ENCODE data around the gene GMDS. TPM values are rescaled to one million over a fixed set of nuclear protein-coding genes. Genes with fewer than 3 reads are reported as not detected.

The GMDS gene
- polyA plus RNA-seq, 1 donor (not counting 4 experiments of a cell fraction or from before 2014, with no cell fraction given): 22.1 TPM

GRCh38 chr6:2055911-2056310 is 189.5 kb downstream of the GMDS start:
- Histone ChIP-seq H3K9ac (ENCODE audit: control insufficient read depth, extremely low read depth, insufficient read depth, low read length) (no peak overlapping the region), H3K4me3 (ENCODE audit: control insufficient read depth in 2 of 3, extremely low read depth in 1 of 3, insufficient read depth in 2 of 3, low read depth in 1 of 3, low read length in 3 of 3) (no peak overlapping the region), H4K20me1 (ENCODE audit: control insufficient read depth, extremely low read depth, insufficient read depth, low read length) (no peaks in the 10 kb centered on the region), H3K9me1 (ENCODE audit: control insufficient read depth, extremely low read depth, insufficient read depth, low read length) (no peaks in the 10 kb centered on the region), H3K9me3 (ENCODE audit: control insufficient read depth, low read depth, low read length) (no peaks in the 10 kb centered on the region), H3K27ac (ENCODE audit: control insufficient read depth, insufficient read depth, low read length) (no peak overlapping the region), H3K27me3 (ENCODE audit: control insufficient read depth, extremely low read depth, insufficient read depth, low read length) (no peaks in the 10 kb centered on the region), H3K36me3 (ENCODE audit: control insufficient read depth in 2 of 2, extremely low read depth in 1 of 2, insufficient read depth in 2 of 2, low read length in 2 of 2) (no peaks in the 10 kb centered on the region), H3K79me2 (ENCODE audit: control insufficient read depth, insufficient read depth, low read length) (no peaks in the 10 kb centered on the region), H2AFZ (ENCODE audit: control insufficient read depth, low read length) (no peak overlapping the region), H3K4me2 (ENCODE audit: control insufficient read depth, extremely low read depth, insufficient read depth, low read depth, low read length) (no peak overlapping the region), H3K4me1 (ENCODE audit: control insufficient read depth, extremely low read depth, insufficient read depth, low read length) (no peaks in the 10 kb centered on the region)
- TF ChIP-seq EZH2 (IDR thresholded peaks at IDR 0.05; ENCODE audit: low read length) (no peak), CTCF (optimal IDR thresholded peaks at IDR 0.05 in 1 of 3, IDR thresholded peaks at IDR 0.05 in 1 of 3, conservative IDR thresholded peaks at IDR 0.05 in 1 of 3; ENCODE audit: extremely low read depth in 1 of 3, insufficient read depth in 2 of 3, low read length in 3 of 3) (no peak)
- dilution Hi-C loops (cut with MboI; ENCODE audit: extremely low pct_ligation_motif_present, low sequenced_read_pairs): no loop called here
- FAIRE-seq (no peak), DNase-seq (ENCODE audit: low read depth, low spot score) (no peak)

- DNase-seq (ENCODE audit: low read depth, low spot score): no peak
- dilution Hi-C loops (cut with MboI; ENCODE audit: extremely low pct_ligation_motif_present, low sequenced_read_pairs): no loop called here
- Histone ChIP-seq H2AFZ (ENCODE audit: control insufficient read depth, low read length) (no peak overlapping the region), H3K4me1 (ENCODE audit: control insufficient read depth, extremely low read depth, insufficient read depth, low read length) (no peaks in the 10 kb centered on the region), H3K27me3 (ENCODE audit: control insufficient read depth, extremely low read depth, insufficient read depth, low read length) (no peaks in the 10 kb centered on the region), H3K9me1 (ENCODE audit: control insufficient read depth, extremely low read depth, insufficient read depth, low read length) (no peaks in the 10 kb centered on the region), H3K4me2 (ENCODE audit: control insufficient read depth, extremely low read depth, insufficient read depth, low read depth, low read length) (no peak overlapping the region), H4K20me1 (ENCODE audit: control insufficient read depth, extremely low read depth, insufficient read depth, low read length) (no peaks in the 10 kb centered on the region), H3K9me3 (ENCODE audit: control insufficient read depth, low read depth, low read length) (no peaks in the 10 kb centered on the region), H3K9ac (ENCODE audit: control insufficient read depth, extremely low read depth, insufficient read depth, low read length) (no peak overlapping the region), H3K4me3 (ENCODE audit: control insufficient read depth in 2 of 3, extremely low read depth in 1 of 3, insufficient read depth in 2 of 3, low read depth in 1 of 3, low read length in 3 of 3) (no peak overlapping the region), H3K79me2 (ENCODE audit: control insufficient read depth, insufficient read depth, low read length) (no peaks in the 10 kb centered on the region), H3K27ac (ENCODE audit: control insufficient read depth, insufficient read depth, low read length) (no peak overlapping the region), H3K36me3 (ENCODE audit: control insufficient read depth in 2 of 2, extremely low read depth in 1 of 2, insufficient read depth in 2 of 2, low read length in 2 of 2) (no peaks in the 10 kb centered on the region)
- no peak for FAIRE-seq
- TF ChIP-seq CTCF (optimal IDR thresholded peaks at IDR 0.05 in 1 of 3, IDR thresholded peaks at IDR 0.05 in 1 of 3, conservative IDR thresholded peaks at IDR 0.05 in 1 of 3; ENCODE audit: extremely low read depth in 1 of 3, insufficient read depth in 2 of 3, low read length in 3 of 3) (no peak), EZH2 (IDR thresholded peaks at IDR 0.05; ENCODE audit: low read length) (no peak)
Measured at GRCh38 chr6:2055143-2055542, 190.3 kb downstream of the GMDS start.

Data from keratinocyte (primary cell).